Heart right ventricle (tissue), 16 donors: ENCODE data around the gene UCHL1. TPM values are rescaled to one million over a fixed set of nuclear protein-coding genes. Genes with fewer than 3 reads are reported as not detected.

Experiments
- ATAC-seq, 8 donors: fragments of 200-7000 bp; cut with Tn5 transposase; one replicate each; pipeline ENCODE4 v1.9.1; 2020; ENCODE audit warnings: mild to moderate bottlenecking in 8 of 8, moderate library complexity in 8 of 8, moderate number of reproducible peaks in 1 of 8
- DNase-seq, 2 donors: peaks; one replicate each; pipeline ENCODE4 v3.0.0-alpha.2; 2020
- H3K27ac ChIP-seq, 10 donors: fragments of 200-600 bp; sonication (generic) in 2 of 10; one replicate each; pipeline versions ENCODE4 v1.5.0 to v1.8.0; 2020 to 2022; ENCODE audit warnings: mild to moderate bottlenecking in 3 of 10
- H3K27me3 ChIP-seq, 7 donors: fragments of 200-600 bp; one replicate each; pipeline ENCODE4 v1.8.0; 2021 to 2022; ENCODE audit warnings: mild to moderate bottlenecking in 2 of 7
- H3K36me3 ChIP-seq, 9 donors: fragments of 200-600 bp; sonication (generic) in 1 of 9; one replicate each; pipeline versions ENCODE4 v1.5.0 to v1.8.0; 2020 to 2022; ENCODE audit warnings: mild to moderate bottlenecking in 2 of 9
- H3K4me1 ChIP-seq, 9 donors: fragments of 200-600 bp; sonication (generic) in 1 of 9; one replicate each; pipeline versions ENCODE4 v1.5.0 to v1.8.0; 2020 to 2022; ENCODE audit warnings: mild to moderate bottlenecking in 4 of 9
- H3K4me3 ChIP-seq, 10 donors: fragments of 200-600 bp; sonication (generic) in 2 of 10; one replicate each; pipeline versions ENCODE4 v1.5.0 to v1.8.0; 2020 to 2022; ENCODE audit warnings: mild to moderate bottlenecking in 7 of 10, moderate library complexity in 2 of 10
- H3K9me3 ChIP-seq, 11 donors: fragments of 200-600 bp in 10 of 11; sonication (generic) in 2 of 11; one replicate each; pipeline versions ENCODE4 v1.5.0 to v1.8.0; 2013 to 2022; ENCODE audit warnings: mild to moderate bottlenecking in 2 of 11, control low read depth in 1 of 11, moderate library complexity in 1 of 11
- WGBS, 2 donors: extraction: QIAGEN DNeasy Blood & Tissue Kit; methylation state at CpG; one replicate each; pipeline ENCODE4 v1.1.7; 2013; ENCODE audit warnings: inconsistent platforms in 1 of 2; 5-methylcytosine and 5-hydroxymethylcytosine counted together
- intact Hi-C, 10 donors: fragments of 100-400 bp; cut with DNase I; formaldehyde crosslinking; loops; one replicate each; pipeline versions ENCODE4 v1.11.1 to v1.14.2; 2022
- polyA plus RNA-seq, 2 donors: library from polyadenylated mRNA; stranded (reverse); fragments of 200-250 nt; gene quantifications; one replicate each; pipeline ENCODE4 v1.2.3, GENCODE V29; 2013
- total RNA-seq, 10 donors: library from RNA; stranded (reverse); fragmentation: NEBNext Ultra II Directional in 3 of 10; extraction: Animal tissue kit (Norgen Biotek cat#: 25700) in 3 of 10; gene quantifications; one replicate each; pipeline versions ENCODE4 v1.2.1 to v1.2.4, GENCODE V29; 2021 to 2023
- TF ChIP-seq, protein P1 (sequence below), 9 donors: fragments of 200-600 bp; sonication (generic) in 2 of 9; IDR thresholded peaks; one replicate each; pipeline versions ENCODE4 v1.5.0 to v1.8.0; 2021 to 2022; ENCODE audit warnings: antibody characterized with exemption in 9 of 9, mild to moderate bottlenecking in 5 of 9, moderate library complexity in 1 of 9
- donor health status: Arrhythmogenic right ventricular cardiomyopathy.
- donor health status: ischemic (EF 13 %, LVEDD 7.1; RV severe dilation, severe dysfunction).
- donor health status: healthy with polysubstance abuse.
- donor health status: DM: no; HTN: yes; CAD: no.
- donor health status: DM: no; HTN: no; CAD: no.
- donor health status: ischemic (EF 25% LVEDD 6.9; RV normal size, moderate dysfunction).
- donor health status: ischemic (EF 25% LVEDD 5.7; RV mildly dilated, moderate dysfunction).
- donor health status: healthy.
- donor health status: DM: yes; HTN: yes; CAD: no.
- donor health status: Ischemic cardiomyopathy.
- donor health status: ischemic (EF 35%, LVEDD 5.7; RV mildly dilated, moderate dysfunction).
- donor health status: nonischemic (EF 11% LVEDD 7.7; RV severe dilation, severe dysfunction).
- donor health status: DM: yes; HTN: yes; CAD: no.
- donor health status: PGD.
- donor health status: ischemic (EF 29% LVEDD 5.4; RV normal size, mild dysfunction).
- donor health status: nonischemic (EF 23%, LVEDD 6.1; RV moderate dilation, normal function).

The UCHL1 gene
- total and polyA plus RNA-seq, 12 donors: 3.2 to 75.9 (median 10.3) TPM

DNA sequence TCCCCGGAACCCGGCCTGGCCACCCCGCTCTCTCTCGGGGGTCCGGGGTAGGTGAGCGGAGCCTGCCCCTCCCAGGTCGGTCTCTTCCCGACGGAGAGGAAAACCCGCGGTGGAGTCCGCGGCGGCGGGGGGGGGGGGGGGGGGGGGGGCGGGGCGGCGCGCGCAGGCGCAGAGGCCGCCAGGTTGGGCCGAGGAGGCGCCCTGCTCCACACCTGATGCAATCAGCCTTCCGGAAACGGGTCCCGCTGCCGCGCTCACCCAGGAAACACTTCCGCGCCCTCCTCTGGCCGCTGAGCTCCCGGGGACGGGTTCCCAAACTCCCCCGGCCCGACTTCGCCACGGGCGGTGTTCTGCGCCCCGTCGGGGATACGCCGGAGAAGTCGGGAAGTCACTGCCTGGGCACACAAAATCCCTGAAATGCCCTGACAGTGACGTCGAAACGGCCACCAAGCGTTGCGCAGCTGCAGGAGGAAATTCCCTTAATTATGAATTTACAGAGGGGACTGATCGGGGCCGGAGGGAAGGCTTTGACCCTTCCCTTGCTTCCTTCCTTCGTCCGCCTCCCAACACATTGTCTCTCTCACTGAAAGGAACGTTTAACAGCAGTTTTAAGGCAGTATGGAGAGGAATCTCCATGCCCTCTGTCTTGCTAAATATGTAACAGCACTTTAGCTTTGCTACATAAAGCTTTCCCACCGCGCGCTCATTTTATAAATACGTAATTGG, 40.3 kb upstream of the UCHL1 start:
- Histone ChIP-seq H3K36me3 (no peaks in the 10 kb centered on the region), H3K9me3 (no peaks in the 10 kb centered on the region), H3K27me3 (peaks cover 0 to 50% (median 0%) of the 10 kb centered on the region in 7 donors), H3K4me1 (peaks cover 0 to 52% (median 37%) of the 10 kb centered on the region in 9 donors), H3K27ac (peak overlapping the region; percentile 72 to 96 (median 88)), H3K4me3 (peak overlapping the region; percentile 36 to 98 (median 68))
- ATAC-seq (peak; percentile 14 to 54 (median 39)), DNase-seq (peak; percentile 55 to 70)
- TF ChIP-seq, protein P1, sequence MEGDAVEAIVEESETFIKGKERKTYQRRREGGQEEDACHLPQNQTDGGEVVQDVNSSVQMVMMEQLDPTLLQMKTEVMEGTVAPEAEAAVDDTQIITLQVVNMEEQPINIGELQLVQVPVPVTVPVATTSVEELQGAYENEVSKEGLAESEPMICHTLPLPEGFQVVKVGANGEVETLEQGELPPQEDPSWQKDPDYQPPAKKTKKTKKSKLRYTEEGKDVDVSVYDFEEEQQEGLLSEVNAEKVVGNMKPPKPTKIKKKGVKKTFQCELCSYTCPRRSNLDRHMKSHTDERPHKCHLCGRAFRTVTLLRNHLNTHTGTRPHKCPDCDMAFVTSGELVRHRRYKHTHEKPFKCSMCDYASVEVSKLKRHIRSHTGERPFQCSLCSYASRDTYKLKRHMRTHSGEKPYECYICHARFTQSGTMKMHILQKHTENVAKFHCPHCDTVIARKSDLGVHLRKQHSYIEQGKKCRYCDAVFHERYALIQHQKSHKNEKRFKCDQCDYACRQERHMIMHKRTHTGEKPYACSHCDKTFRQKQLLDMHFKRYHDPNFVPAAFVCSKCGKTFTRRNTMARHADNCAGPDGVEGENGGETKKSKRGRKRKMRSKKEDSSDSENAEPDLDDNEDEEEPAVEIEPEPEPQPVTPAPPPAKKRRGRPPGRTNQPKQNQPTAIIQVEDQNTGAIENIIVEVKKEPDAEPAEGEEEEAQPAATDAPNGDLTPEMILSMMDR (IDR thresholded peaks at IDR 0.05): peak in 6 of 9 donors; percentile 15 to 50 (median 32)
- intact Hi-C loops: loop anchor here in 6 of 10 donors (5.0 to 10.0 kb wide), 5 partner anchors 162 to 482 kb away; no protein-coding TSS in a partner anchor
- 2 to 3% methylated on average over 46 to 59 of the region's 59 CpGs for WGBS, 2 donors

DNA sequence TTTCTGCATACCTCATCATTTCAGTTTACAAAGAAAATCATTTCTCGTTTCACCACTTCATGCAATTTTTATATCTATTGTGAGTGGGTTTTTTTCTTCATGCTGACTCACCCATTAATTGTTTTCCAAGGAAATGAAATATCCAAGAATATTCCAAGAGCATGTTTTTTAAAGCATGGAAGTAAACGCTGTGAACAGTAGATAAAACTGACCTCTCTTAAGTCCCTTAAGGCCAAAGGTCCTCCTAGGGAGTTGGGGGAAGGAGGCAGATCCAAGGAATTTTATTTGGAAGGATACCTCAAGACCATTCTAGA, 39.8 kb upstream of the UCHL1 start:
- TF ChIP-seq, protein P1 (IDR thresholded peaks at IDR 0.05): no peak
- Histone ChIP-seq H3K9me3 (no peaks in the 10 kb centered on the region), H3K4me1 (peaks cover 0 to 48% (median 32%) of the 10 kb centered on the region in 9 donors), H3K4me3 (peak overlapping the region in 9 of 10 donors; percentile 40 to 98 (median 70)), H3K27ac (peak overlapping the region in 9 of 10 donors; percentile 81 to 96 (median 90)), H3K27me3 (peaks cover 0 to 45% (median 0%) of the 10 kb centered on the region in 7 donors), H3K36me3 (no peaks in the 10 kb centered on the region)
- intact Hi-C loops: loop anchor here in 6 of 10 donors (5.0 to 10.0 kb wide), 5 partner anchors 162 to 482 kb away; no protein-coding TSS in a partner anchor
- WGBS, 2 donors: 19 to 34% methylated on average over 2 of the region's 2 CpGs
- DNase-seq (no peak), ATAC-seq (no peak)

DNA sequence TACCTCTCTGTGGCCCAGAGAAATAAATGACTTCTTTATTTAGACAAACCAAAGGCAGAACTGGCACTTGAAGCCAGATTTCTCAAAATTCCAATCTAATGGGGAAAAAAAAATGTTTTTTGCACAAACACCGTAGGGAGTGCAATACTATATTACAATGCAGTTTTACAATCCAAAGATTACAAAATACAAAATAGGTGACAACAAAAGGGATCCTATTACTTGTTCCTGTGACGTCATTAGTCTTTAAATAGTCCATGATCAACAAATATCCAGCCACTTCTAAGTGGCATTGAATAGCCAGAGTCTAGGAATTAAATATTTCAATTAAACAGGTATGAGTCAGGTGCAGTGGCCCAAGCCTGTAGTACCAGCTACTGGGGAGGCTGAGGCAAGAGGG, 39.4 kb upstream of the UCHL1 start:
- H3K4me1 ChIP-seq: peaks cover 0 to 44% (median 28%) of the 10 kb centered on the region in 9 donors
- H3K9me3 ChIP-seq: no peaks in the 10 kb centered on the region
- TF ChIP-seq, protein P1 (IDR thresholded peaks at IDR 0.05): no peak
- DNase-seq: no peak
- no peak overlapping the region for H3K4me3 ChIP-seq
- 63 to 67% methylated on average over 2 of the region's 2 CpGs for WGBS, 2 donors
- H3K27me3 ChIP-seq: peaks cover 0 to 41% (median 0%) of the 10 kb centered on the region in 7 donors
- intact Hi-C loops: loop anchor here in 6 of 10 donors (5.0 to 10.0 kb wide), 5 partner anchors 163 to 483 kb away; no protein-coding TSS in a partner anchor
- no peak for ATAC-seq
- H3K27ac ChIP-seq: peak overlapping the region in 9 of 10 donors; percentile 81 to 96 (median 90)
- no peaks in the 10 kb centered on the region for H3K36me3 ChIP-seq

DNA sequence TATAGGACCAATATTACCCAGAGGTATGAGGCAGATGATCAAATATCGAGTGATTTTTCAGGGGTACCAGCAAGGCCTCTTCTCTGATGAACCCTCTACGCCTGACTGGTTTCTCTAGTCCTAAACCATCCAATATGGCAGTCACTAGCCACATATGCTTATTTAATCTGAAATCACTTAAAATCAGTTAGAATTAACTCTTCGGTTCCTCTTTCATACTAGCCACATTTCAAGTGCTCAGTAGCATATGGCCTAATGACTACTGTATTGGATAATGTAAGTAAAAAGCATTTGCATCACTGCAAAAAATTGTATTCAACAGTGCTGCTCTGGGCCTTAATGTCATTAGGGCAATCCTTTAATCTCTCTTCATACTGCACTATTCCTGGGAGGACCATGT, 38.0 kb upstream of the UCHL1 start:
- no peak for DNase-seq
- H3K27ac ChIP-seq: no peak overlapping the region
- H3K27me3 ChIP-seq: peaks cover 0 to 30% (median 0%) of the 10 kb centered on the region in 7 donors
- H3K4me3 ChIP-seq: no peak overlapping the region
- TF ChIP-seq, protein P1 (IDR thresholded peaks at IDR 0.05): no peak
- intact Hi-C loops: loop anchor here in 6 of 10 donors (5.0 to 10.0 kb wide), 5 partner anchors 164 to 484 kb away; no protein-coding TSS in a partner anchor
- H3K9me3 ChIP-seq: no peaks in the 10 kb centered on the region
- ATAC-seq: no peak
- peaks cover 0 to 32% (median 24%) of the 10 kb centered on the region in 9 donors for H3K4me1 ChIP-seq
- H3K36me3 ChIP-seq: no peaks in the 10 kb centered on the region
- 98% methylated on average over 3 of the region's 3 CpGs for WGBS, 2 donors
